KMS-11 (cell line): ENCODE results near the gene UBAP2.

Experiments
- H2AFZ ChIP-seq: fragments of 200-600 bp; sonication (generic); 2 replicates; pipeline ENCODE4 v1.6.1; 2016; ENCODE audit warnings: antibody characterized with exemption, mixed run types, low read depth
- H3K27ac ChIP-seq: fragments of 200-600 bp; sonication (generic); 2 replicates; pipeline ENCODE4 v1.6.1; 2016; ENCODE audit warnings: mild to moderate bottlenecking, mixed run types
- H3K27me3 ChIP-seq: fragments of 200-600 bp; sonication (generic); 2 replicates; pipeline ENCODE4 v1.6.1; 2017; ENCODE audit warnings: mild to moderate bottlenecking, low read depth, mixed run types, moderate library complexity; ENCODE audit not compliant: insufficient read depth
- H3K36me3 ChIP-seq: fragments of 200-600 bp; sonication (generic); 2 replicates; pipeline ENCODE4 v1.6.1; 2017; ENCODE audit warnings: mild to moderate bottlenecking, mixed run types; ENCODE audit not compliant: insufficient read depth
- H3K4me1 ChIP-seq: fragments of 200-600 bp; sonication (generic); 2 replicates; pipeline ENCODE4 v1.6.1; 2016; ENCODE audit warnings: mild to moderate bottlenecking, low read depth, mixed run types; ENCODE audit not compliant: poor library complexity, severe bottlenecking
- H3K4me2 ChIP-seq: fragments of 200-600 bp; sonication (generic); 2 replicates; pipeline ENCODE4 v1.7.0; 2016; ENCODE audit warnings: mild to moderate bottlenecking, mixed run types
- H3K4me3 ChIP-seq: fragments of 200-600 bp; sonication (generic); IDR thresholded peaks from 2 replicates; pipeline ENCODE4 v1.6.1; 2017; ENCODE audit warnings: low read depth, low read length, mixed read lengths; ENCODE audit not compliant: insufficient read depth
- H3K79me2 ChIP-seq: fragments of 200-600 bp; sonication (generic); 2 replicates; pipeline ENCODE4 v1.6.1; 2016; ENCODE audit warnings: low read depth, mixed run types; ENCODE audit not compliant: insufficient read depth
- H3K9ac ChIP-seq: fragments of 200-600 bp; sonication (generic); 2 replicates; pipeline ENCODE4 v1.6.1; 2016; ENCODE audit warnings: mild to moderate bottlenecking, mixed run types
- H4K20me1 ChIP-seq: fragments of 200-600 bp; sonication (generic); 2 replicates; pipeline ENCODE4 v1.6.1; 2016; ENCODE audit warnings: mild to moderate bottlenecking, mixed run types; ENCODE audit not compliant: insufficient read depth
- TF ChIP-seq, protein P1 (sequence below): fragments of 200-600 bp; sonication (generic); conservative IDR thresholded peaks from 2 replicates; pipeline ENCODE4 v1.6.1; 2017; ENCODE audit warnings: low read depth, mild to moderate bottlenecking, antibody characterized with exemption, low read length, moderate library complexity, mixed read lengths

The UBAP2 gene

DNA sequence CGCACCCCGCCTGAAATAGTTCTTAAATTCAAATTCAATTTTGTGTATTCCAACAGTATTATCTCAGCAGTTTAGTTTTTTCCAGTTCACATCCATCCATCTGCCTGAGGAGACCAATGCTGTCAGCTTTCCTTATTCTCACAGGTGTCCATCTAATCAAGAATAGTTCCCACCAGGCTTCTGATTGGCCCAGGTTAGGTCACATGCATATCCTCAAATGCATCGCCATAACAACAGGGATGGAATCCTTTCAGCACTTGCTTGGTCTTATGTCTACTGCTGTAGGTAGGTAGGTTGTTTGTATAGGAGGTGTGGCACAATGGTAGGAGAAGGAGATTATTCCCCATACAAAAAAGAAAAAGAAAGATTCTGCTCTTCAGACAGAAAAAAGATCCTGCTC is 140.6 kb downstream of the UBAP2 start:
- TF ChIP-seq, protein P1, sequence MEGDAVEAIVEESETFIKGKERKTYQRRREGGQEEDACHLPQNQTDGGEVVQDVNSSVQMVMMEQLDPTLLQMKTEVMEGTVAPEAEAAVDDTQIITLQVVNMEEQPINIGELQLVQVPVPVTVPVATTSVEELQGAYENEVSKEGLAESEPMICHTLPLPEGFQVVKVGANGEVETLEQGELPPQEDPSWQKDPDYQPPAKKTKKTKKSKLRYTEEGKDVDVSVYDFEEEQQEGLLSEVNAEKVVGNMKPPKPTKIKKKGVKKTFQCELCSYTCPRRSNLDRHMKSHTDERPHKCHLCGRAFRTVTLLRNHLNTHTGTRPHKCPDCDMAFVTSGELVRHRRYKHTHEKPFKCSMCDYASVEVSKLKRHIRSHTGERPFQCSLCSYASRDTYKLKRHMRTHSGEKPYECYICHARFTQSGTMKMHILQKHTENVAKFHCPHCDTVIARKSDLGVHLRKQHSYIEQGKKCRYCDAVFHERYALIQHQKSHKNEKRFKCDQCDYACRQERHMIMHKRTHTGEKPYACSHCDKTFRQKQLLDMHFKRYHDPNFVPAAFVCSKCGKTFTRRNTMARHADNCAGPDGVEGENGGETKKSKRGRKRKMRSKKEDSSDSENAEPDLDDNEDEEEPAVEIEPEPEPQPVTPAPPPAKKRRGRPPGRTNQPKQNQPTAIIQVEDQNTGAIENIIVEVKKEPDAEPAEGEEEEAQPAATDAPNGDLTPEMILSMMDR, result no peak
- Histone ChIP-seq H3K27ac (no peak overlapping the region), H3K36me3 (no peaks in the 10 kb centered on the region), H3K27me3 (no peaks in the 10 kb centered on the region), H2AFZ (no peak overlapping the region), H3K4me1 (no peaks in the 10 kb centered on the region), H3K4me3 (no peak overlapping the region), H3K9ac (no peak overlapping the region), H4K20me1 (no peaks in the 10 kb centered on the region), H3K4me2 (no peak overlapping the region), H3K79me2 (no peaks in the 10 kb centered on the region; the same call in 1 of the 2 replicates)

DNA sequence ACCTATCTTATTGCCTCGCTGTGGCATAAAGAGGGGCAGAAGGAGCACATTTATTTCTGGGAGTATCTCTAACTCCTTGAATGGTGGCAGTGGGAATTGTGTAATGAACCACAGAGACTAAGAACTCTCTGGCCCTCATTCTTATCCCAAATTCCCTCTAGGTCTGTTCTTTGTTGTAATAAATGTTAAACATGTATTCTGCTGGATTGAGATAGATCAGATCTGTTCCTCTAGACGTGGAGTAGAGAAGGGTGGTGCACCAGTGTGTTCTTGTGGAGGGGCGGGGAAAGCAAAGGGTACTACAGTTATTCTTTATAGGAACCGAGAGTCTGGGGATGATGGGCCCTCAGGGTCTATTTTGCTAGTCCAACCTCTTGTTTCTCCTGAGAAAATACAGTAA is 141.3 kb downstream of the UBAP2 start:
- TF ChIP-seq, protein P1, result no peak
- H3K79me2 ChIP-seq, result no peaks in the 10 kb centered on the region; the same call in 1 of the 2 replicates
- H3K9ac ChIP-seq, result no peak overlapping the region
- H3K27ac ChIP-seq, result no peak overlapping the region
- H3K4me2 ChIP-seq, result no peak overlapping the region
- H3K4me1 ChIP-seq, result no peaks in the 10 kb centered on the region
- no peaks in the 10 kb centered on the region for H3K36me3 ChIP-seq
- no peaks in the 10 kb centered on the region for H4K20me1 ChIP-seq
- no peaks in the 10 kb centered on the region for H3K27me3 ChIP-seq
- H3K4me3 ChIP-seq, result no peak overlapping the region
- H2AFZ ChIP-seq, result no peak overlapping the region

DNA sequence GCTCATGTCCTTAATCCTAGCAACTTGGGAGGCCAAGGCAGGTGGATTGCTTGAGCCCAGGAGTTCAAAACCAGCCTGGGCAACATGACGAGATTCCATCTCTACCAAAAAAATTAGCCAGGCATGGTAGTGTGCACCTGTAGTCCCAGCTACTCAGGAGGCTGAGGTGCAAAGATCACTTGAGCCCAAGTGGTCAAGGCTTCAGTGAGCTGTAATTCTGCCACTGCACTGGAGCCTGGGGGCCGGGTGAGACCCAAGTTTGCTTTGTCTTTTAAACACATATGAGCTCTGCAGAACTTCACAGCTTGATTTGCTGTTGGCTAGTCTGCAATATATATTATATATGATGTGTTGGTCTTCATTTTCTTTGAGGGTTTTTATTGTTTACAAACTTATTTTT is 141.9 kb downstream of the UBAP2 start:
- Histone ChIP-seq H3K79me2 (no peaks in the 10 kb centered on the region; the same call in 1 of the 2 replicates), H3K27me3 (no peaks in the 10 kb centered on the region), H4K20me1 (no peaks in the 10 kb centered on the region), H3K9ac (no peak overlapping the region), H3K4me1 (no peaks in the 10 kb centered on the region), H3K27ac (no peak overlapping the region), H2AFZ (no peak overlapping the region), H3K36me3 (no peaks in the 10 kb centered on the region), H3K4me3 (no peak overlapping the region), H3K4me2 (no peak overlapping the region)
- TF ChIP-seq, protein P1, result no peak

DNA sequence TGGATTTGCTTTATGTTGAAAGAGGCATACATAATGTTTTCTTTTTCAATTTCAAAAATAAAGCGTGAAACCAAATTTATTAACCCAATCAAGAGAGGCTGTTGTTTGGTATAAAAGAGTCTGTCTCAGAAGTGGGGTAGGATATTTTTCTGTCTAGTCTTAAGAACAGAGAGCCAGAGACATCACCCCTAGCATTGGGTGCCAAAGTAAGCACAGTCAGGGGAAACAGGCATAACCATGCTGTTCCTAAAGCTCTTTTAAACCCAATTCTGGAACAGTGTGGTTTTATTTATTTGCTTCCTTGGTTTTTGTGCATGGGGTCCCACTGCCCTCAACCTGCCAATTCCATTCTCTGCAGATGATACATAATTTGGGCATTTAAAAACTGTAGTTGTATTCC is 143.6 kb downstream of the UBAP2 start:
- Histone ChIP-seq H3K4me1 (no peaks in the 10 kb centered on the region), H3K4me3 (no peak overlapping the region), H3K9ac (no peak overlapping the region), H2AFZ (no peak overlapping the region), H3K27ac (no peak overlapping the region), H4K20me1 (no peaks in the 10 kb centered on the region), H3K79me2 (no peaks in the 10 kb centered on the region; the same call in 1 of the 2 replicates), H3K27me3 (no peaks in the 10 kb centered on the region), H3K4me2 (no peak overlapping the region), H3K36me3 (no peaks in the 10 kb centered on the region)
- TF ChIP-seq, protein P1, result no peak
